Natural killer cell treated with Interleukin-12 subunit alpha and Interleukin-12 subunit beta and Interleukin-15 and Interleukin-18, amount 100 ng/mL, for 72 hours (primary cell): ENCODE data around the gene SLC48A1. TPM values are rescaled to one million over a fixed set of nuclear protein-coding genes. Genes with fewer than 3 reads are reported as not detected.

ENCODE experiments used
- ATAC-seq, 2 donors: fragments of 150-1000 bp; cut with Tn5 transposase in 1 of 2; sonication (Bioruptor Pico), chemical (Tn5 transposase) in 1 of 2; 2 replicates each; pipeline ENCODE4 v1.10.0; 2021
- DNase-seq: peaks from one replicate; pipeline ENCODE4 v3.0.0; 2022; ENCODE audit warnings: low spot score
- H3K27ac Mint-ChIP-seq, 2 donors: 1 replicate in 1 of 2; 2 replicates in 1 of 2; pipeline ENCODE4 v1.8.0; 2022; ENCODE audit warnings: mixed read lengths in 2 of 2, mild to moderate bottlenecking in 1 of 2, moderate library complexity in 1 of 2
- H3K27me3 Mint-ChIP-seq, 2 donors: 1 replicate in 1 of 2; 2 replicates in 1 of 2; pipeline ENCODE4 v1.8.0; 2022; ENCODE audit warnings: mixed read lengths in 2 of 2
- H3K36me3 Mint-ChIP-seq: one replicate; pipeline ENCODE4 v1.8.0; 2022; ENCODE audit warnings: mixed read lengths
- H3K4me1 Mint-ChIP-seq, 2 donors: 1 replicate in 1 of 2; 2 replicates in 1 of 2; pipeline ENCODE4 v1.8.0; 2022; ENCODE audit warnings: low read depth in 2 of 2, mixed read lengths in 2 of 2, mild to moderate bottlenecking in 1 of 2
- H3K4me3 Mint-ChIP-seq: one replicate; pipeline ENCODE4 v1.8.0; 2022; ENCODE audit warnings: mixed read lengths
- H3K9me3 Mint-ChIP-seq: 2 replicates; pipeline ENCODE4 v1.8.0; 2022; ENCODE audit warnings: mixed read lengths
- total RNA-seq, 2 donors: library from RNA; stranded (reverse); gene quantifications; one replicate each; pipeline ENCODE4 v1.2.3, GENCODE V29; 2022

SLC48A1 gene
- total RNA-seq, 2 donors from 2014 or later: 5.1 to 9.8 TPM

DNA sequence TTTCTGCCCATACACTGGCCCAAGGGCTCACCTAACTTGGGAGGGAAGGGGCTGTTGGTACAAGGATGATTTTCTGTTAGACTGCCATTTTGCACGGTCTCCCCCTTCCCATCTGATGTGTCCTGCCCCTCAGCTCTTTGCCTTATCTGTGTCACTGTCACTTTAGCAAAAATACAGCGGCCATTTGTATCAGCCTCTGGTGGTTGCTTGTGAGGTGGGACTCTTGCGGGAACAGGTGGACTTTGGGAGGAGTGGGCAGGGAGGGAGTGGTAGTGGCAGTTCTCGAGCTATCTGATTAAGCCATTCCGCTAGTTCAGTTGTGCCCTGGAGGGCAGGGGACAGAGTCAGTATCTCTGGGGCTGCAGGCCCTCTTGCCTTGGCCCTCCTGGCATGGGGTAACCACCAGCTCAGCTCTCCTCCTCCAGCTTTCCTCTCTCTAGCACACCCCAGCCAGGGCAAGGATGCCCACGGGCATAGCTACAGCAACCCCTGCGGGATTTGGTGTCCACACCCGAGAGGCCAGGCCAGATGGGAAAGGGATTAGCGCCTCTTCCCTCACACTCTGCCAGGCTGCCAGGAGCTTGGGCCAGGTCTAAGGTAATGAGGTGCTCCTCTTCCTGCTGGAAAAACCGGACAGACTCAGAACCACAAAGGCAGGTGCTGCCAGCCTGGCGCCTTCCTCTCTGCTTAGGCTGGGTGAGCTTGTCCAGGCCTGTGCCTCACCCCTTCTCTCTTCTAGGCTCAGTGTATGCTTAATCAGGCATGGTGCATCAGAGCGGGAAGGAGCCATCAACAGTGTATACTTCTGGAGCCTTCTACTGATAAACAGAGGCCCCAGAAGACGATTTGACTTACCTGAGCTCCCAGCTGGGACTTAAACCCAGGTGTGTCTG, 8.7 kb downstream of the SLC48A1 start:
- Mint-ChIP-seq H3K36me3 (no peaks in the 10 kb centered on the region), H3K4me3 (no peak overlapping the region), H3K27ac (peak overlapping the region in 1 of 2 donors; percentile 77), H3K9me3 (no peaks in the 10 kb centered on the region), H3K4me1 (peaks cover 14 to 20% of the 10 kb centered on the region in 2 donors), H3K27me3 (no peaks in the 10 kb centered on the region)
- DNase-seq (no peak), ATAC-seq (no peak)

DNA sequence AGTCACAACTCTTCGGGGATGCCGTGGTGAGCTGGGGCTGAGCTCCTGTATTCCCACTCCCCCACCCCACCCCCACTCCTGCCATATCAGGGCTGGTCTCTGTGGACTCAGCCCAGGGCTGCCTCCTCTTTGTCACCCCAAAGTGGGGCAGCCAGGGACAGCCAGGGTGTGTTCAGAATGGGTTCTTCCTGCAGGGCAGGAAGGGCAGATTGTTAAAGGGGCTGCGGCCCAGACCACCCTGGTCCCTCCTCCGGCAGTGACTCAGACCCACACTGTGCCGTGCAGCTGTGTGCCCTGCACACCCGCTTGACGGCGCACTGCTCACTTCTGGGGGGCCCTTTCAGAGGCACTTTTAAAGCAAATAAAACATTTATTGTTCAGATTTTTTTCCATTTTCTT, 9.3 kb downstream of the SLC48A1 start:
- DNase-seq: no peak
- H3K27ac Mint-ChIP-seq: peak overlapping the region in 1 of 2 donors; percentile 77
- no peaks in the 10 kb centered on the region for H3K36me3 Mint-ChIP-seq
- no peak overlapping the region for H3K4me3 Mint-ChIP-seq
- no peaks in the 10 kb centered on the region for H3K27me3 Mint-ChIP-seq
- ATAC-seq: no peak
- H3K4me1 Mint-ChIP-seq: peaks cover 14 to 20% of the 10 kb centered on the region in 2 donors
- no peaks in the 10 kb centered on the region for H3K9me3 Mint-ChIP-seq

- Mint-ChIP-seq H3K36me3 (peaks cover 6% of the 10 kb centered on the region), H3K27ac (peak overlapping the region in 1 of 2 donors; percentile 66), H3K4me1 (peaks cover 8 to 15% of the 10 kb centered on the region in 2 donors), H3K4me3 (no peak overlapping the region), H3K27me3 (no peaks in the 10 kb centered on the region), H3K9me3 (no peaks in the 10 kb centered on the region)
- DNase-seq (no peak), ATAC-seq (no peak)
Measured at GRCh38 chr12:47783024-47783755, 10.2 kb downstream of the SLC48A1 start.

GRCh38 chr12:47783821-47784819, 11.1 kb downstream of the SLC48A1 start:
- no peak for DNase-seq
- Mint-ChIP-seq H3K4me3 (no peak overlapping the region), H3K4me1 (peaks cover 6 to 16% of the 10 kb centered on the region in 2 donors), H3K27ac (peak overlapping the region in 1 of 2 donors; percentile 79), H3K9me3 (no peaks in the 10 kb centered on the region), H3K36me3 (peaks cover 11% of the 10 kb centered on the region), H3K27me3 (no peaks in the 10 kb centered on the region)
- ATAC-seq: no peak

DNA sequence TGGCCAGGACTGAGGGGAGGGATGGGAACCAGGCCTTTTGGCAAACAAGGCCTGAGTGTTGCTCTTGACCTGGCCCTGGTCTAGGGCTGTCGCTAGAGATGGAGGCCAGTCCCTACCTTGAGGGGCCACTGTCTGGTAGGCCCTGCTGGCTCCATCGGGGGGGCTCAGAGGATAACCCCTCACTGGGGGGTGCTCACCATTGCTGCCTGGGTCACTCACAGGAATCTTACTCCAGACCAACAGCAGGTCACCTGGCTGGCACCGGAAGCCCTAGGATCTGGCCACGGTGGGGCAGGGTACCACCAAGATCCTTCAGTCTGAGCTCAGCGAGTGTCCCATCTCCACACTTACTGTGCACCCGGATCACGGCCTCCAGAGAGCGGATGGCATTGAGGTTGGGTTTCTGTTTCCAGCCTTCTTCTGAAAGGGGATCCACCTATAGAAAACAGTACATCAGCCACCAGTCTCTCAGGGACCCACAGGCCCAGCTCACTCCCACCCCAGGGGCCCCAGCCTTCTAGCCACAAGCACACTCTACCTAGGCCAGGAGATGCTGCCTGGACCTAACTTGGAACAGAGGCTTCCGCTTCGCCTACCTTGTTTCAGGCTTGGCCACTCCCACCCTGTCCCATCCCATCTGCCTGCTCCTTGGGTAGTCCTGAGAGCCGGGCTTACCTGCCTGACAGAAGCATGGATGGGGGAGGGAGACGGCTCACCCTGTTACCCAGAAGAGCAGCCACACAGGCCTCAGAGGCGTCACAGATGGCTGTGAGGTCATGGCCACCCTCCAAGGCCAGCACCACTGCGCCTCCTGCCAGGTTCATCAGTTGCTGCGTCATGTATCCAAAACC, 12.2 kb downstream of the SLC48A1 start:
- no peak for DNase-seq
- peaks cover 5 to 13% of the 10 kb centered on the region in 2 donors for H3K4me1 Mint-ChIP-seq
- H3K9me3 Mint-ChIP-seq: no peaks in the 10 kb centered on the region
- H3K36me3 Mint-ChIP-seq: peaks cover 11% of the 10 kb centered on the region
- no peaks in the 10 kb centered on the region for H3K27me3 Mint-ChIP-seq
- no peak for ATAC-seq
- peak overlapping the region in 1 of 2 donors; percentile 79 for H3K27ac Mint-ChIP-seq
- H3K4me3 Mint-ChIP-seq: no peak overlapping the region

- no peak for ATAC-seq
- H3K27me3 Mint-ChIP-seq: no peaks in the 10 kb centered on the region
- H3K27ac Mint-ChIP-seq: peak overlapping the region; percentile 59 to 71
- no peak for DNase-seq
- no peaks in the 10 kb centered on the region for H3K9me3 Mint-ChIP-seq
- H3K4me1 Mint-ChIP-seq: peaks cover 5 to 15% of the 10 kb centered on the region in 2 donors
- H3K36me3 Mint-ChIP-seq: peaks cover 11% of the 10 kb centered on the region
- H3K4me3 Mint-ChIP-seq: no peak overlapping the region
Measured at GRCh38 chr12:47785887-47786661, 13.0 kb downstream of the SLC48A1 start.

DNA sequence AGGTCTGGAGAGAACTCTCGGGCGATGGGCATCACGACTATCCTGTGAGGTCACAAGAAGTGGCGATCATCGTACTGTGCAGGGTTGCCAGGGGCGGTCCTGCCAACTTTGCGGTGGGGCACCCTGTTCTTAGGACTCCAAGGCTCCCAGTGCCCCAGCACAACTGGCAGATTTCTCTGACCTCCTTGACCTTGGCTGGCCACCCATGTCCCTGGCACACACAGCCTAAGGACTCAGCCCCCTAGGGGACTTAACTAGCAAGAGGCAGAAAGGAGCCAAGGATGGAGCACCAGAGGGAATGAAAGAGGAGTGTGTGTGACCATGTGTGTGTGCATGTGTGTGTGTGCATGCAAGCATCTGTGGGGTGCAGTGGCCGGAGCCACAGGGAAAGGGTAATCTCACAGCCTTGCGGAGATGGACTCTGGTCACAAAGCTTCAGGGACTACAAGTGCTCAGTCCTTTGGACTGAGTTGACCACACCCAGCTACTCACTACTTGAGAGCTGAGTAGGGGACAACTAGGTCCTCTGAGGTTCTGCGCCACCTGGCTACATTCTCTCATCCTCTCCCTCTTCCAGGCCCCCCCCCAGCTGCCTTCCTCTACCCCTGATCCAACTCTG, 13.7 kb downstream of the SLC48A1 start:
- Mint-ChIP-seq H3K36me3 (peaks cover 11% of the 10 kb centered on the region), H3K4me1 (peaks cover 5 to 15% of the 10 kb centered on the region in 2 donors), H3K27me3 (no peaks in the 10 kb centered on the region), H3K27ac (peak overlapping the region; percentile 59 to 72), H3K9me3 (no peaks in the 10 kb centered on the region), H3K4me3 (no peak overlapping the region)
- ATAC-seq (no peak), DNase-seq (no peak)

GRCh38 chr12:47787596-47788319, 14.7 kb downstream of the SLC48A1 start:
- H3K36me3 Mint-ChIP-seq: peaks cover 11% of the 10 kb centered on the region

GRCh38 chr12:47789141-47789540, 16.1 kb downstream of the SLC48A1 start:
- H3K36me3 Mint-ChIP-seq: peaks cover 11% of the 10 kb centered on the region
- H3K27ac Mint-ChIP-seq: peak overlapping the region in 1 of 2 donors; percentile 72

More at GRCh38 chr12:47787596-47788319, 14.7 kb downstream of the SLC48A1 start:
- ATAC-seq (no peak), DNase-seq (no peak)
- H3K27ac Mint-ChIP-seq: peak overlapping the region in 1 of 2 donors; percentile 72
- H3K9me3 Mint-ChIP-seq: no peaks in the 10 kb centered on the region
- H3K4me1 Mint-ChIP-seq: peaks cover 2 to 10% of the 10 kb centered on the region in 2 donors
- no peaks in the 10 kb centered on the region for H3K27me3 Mint-ChIP-seq
- no peak overlapping the region for H3K4me3 Mint-ChIP-seq

DNA sequence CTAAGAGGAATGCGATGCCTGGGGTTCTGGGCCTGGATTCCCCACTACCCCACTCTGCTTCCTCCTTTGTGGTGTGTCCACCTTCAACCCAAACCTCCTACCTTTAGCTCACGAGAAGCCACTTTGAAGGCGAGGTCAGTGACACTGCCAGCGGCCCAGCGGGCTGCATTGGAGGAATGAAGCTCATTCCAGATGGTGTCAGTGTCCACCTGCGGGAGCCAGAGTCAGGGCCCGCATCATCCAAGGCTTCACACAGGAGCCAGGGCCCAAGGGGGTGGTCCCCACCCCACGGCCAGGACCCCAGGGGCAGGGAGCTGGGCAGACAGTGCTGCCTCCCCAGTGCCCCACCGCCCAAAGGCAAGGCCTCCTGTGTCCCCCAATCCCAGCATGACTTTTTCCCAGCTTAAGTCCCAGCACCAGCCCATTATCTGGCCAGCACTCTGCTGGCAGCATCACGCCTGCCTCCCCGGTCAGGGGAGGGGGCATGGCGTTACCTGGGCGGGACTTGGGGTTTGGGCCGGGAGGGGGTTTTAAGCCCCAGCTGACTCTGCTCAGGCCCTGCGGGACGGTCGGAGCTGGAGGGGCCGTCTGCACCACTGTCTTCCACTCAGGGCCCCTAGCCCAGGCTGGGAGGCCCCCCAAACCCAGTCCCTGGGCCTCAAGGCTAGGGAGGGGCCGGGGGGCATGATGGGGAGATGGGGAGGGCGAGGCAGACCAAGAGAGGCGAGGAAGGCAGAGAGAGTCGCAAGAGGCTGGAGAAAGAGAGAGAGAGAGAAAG, 16.9 kb downstream of the SLC48A1 start:
- ATAC-seq (no peak), DNase-seq (no peak)
- Mint-ChIP-seq H3K36me3 (peaks cover 11% of the 10 kb centered on the region), H3K4me1 (peaks cover 6 to 9% of the 10 kb centered on the region in 2 donors), H3K4me3 (no peak overlapping the region), H3K9me3 (no peaks in the 10 kb centered on the region), H3K27me3 (no peaks in the 10 kb centered on the region), H3K27ac (peak overlapping the region in 1 of 2 donors; percentile 72)

More at GRCh38 chr12:47789141-47789540, 16.1 kb downstream of the SLC48A1 start:
- ATAC-seq (no peak), DNase-seq (no peak)
- H3K9me3 Mint-ChIP-seq: no peaks in the 10 kb centered on the region
- no peak overlapping the region for H3K4me3 Mint-ChIP-seq
- H3K4me1 Mint-ChIP-seq: peaks cover 5 to 9% of the 10 kb centered on the region in 2 donors
- H3K27me3 Mint-ChIP-seq: no peaks in the 10 kb centered on the region
